ENCODE data around the gene SFXN1. TPM values are rescaled to one million over a fixed set of nuclear protein-coding genes. Genes with fewer than 3 reads are reported as not detected.

Gene SFXN1
- total and polyA plus RNA-seq, 2 of the 4 experiments (the other 2 are of a cell fraction) = 131 to 410 TPM

DNA sequence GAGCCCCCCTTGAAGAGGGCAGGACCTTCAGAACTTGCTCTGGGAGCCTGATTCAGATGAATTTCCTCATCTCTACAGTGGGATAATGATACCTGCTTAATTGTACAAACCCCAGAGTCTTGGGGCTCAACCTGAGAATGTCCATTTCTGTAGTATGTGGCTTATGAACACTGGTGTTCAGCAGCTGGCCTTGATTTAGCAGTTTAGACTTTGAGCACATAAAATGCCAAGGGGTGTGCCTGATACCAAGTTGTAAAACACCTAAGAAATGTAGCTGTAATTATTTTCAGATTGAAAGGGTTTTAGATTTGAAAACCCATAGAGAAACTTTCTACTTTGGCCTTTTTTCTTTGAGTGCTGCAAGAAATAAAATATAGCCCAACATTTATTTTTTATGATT lies 44.9 kb downstream of the SFXN1 start:
- no peak for DNase-seq
- ChIA-PET CTCF (no interaction called here), POLR2A (ENCODE audit: unreplicated experiment) (no interaction called here)
- H3K4me1 ChIP-seq (ENCODE audit: control insufficient read depth, insufficient read depth, low read length) = no peaks in the 10 kb centered on the region; the same call in 1 of the 2 replicates
- peaks cover 9% of the 10 kb centered on the region; the same call in 1 of the 2 replicates for H3K9me1 ChIP-seq (ENCODE audit: insufficient read depth, low read length)
- H4K20me1 ChIP-seq (ENCODE audit: insufficient read depth, low read length) = no peaks in the 10 kb centered on the region; the same call in 1 of the 2 replicates
- dilution Hi-C loops (cut with HindIII; ENCODE audit: low sequenced_read_pairs, unreplicated experiment) = no loop called here
- no peak overlapping the region for H3K18ac ChIP-seq (ENCODE audit: low read depth, low read length)
- no peak overlapping the region for H2BK20ac ChIP-seq (ENCODE audit: low read depth, low read length)
- no peak overlapping the region for H3K27ac ChIP-seq (ENCODE audit: insufficient read depth, low read length)
- H3K56ac ChIP-seq (ENCODE audit: extremely low read depth, insufficient read depth, low read length) = no peak overlapping the region
- H3K36me3 ChIP-seq (ENCODE audit: control insufficient read depth, insufficient read depth, low read length) = peaks cover 42% of the 10 kb centered on the region
- no peak overlapping the region for H4K91ac ChIP-seq (ENCODE audit: insufficient read depth, low read depth, low read length)
- BruUV-seq (replicated peaks) = no TSS peak
- no peak overlapping the region for H3K4me2 ChIP-seq (ENCODE audit: low read depth, low read length)
- no peak overlapping the region for H2BK5ac ChIP-seq (ENCODE audit: low read depth, low read length, poor library complexity, severe bottlenecking)
- no peak overlapping the region for H3K14ac ChIP-seq (replicated peaks; ENCODE audit: low read depth, low read length)
- no peaks in the 10 kb centered on the region for H3K27me3 ChIP-seq (ENCODE audit: control insufficient read depth, insufficient read depth, low read length)
- in situ Hi-C loops (cut with MboI; ENCODE audit: low sequenced_read_pairs) = no loop called here
- no peak overlapping the region for H4K5ac ChIP-seq (ENCODE audit: low read depth, low read length)
- intact Hi-C loops (cut with micrococcal nuclease) = no loop called here
- no peak for ATAC-seq (ENCODE audit: low read depth)
- TF ChIP-seq CHD1 (IDR thresholded peaks at IDR 0.05; ENCODE audit: low read depth, low read length) = no peak
- TF ChIP-seq, protein P1, sequence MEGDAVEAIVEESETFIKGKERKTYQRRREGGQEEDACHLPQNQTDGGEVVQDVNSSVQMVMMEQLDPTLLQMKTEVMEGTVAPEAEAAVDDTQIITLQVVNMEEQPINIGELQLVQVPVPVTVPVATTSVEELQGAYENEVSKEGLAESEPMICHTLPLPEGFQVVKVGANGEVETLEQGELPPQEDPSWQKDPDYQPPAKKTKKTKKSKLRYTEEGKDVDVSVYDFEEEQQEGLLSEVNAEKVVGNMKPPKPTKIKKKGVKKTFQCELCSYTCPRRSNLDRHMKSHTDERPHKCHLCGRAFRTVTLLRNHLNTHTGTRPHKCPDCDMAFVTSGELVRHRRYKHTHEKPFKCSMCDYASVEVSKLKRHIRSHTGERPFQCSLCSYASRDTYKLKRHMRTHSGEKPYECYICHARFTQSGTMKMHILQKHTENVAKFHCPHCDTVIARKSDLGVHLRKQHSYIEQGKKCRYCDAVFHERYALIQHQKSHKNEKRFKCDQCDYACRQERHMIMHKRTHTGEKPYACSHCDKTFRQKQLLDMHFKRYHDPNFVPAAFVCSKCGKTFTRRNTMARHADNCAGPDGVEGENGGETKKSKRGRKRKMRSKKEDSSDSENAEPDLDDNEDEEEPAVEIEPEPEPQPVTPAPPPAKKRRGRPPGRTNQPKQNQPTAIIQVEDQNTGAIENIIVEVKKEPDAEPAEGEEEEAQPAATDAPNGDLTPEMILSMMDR (conservative IDR thresholded peaks at IDR 0.05; ENCODE audit: low read depth, low read length) = no peak
- TF ChIP-seq RFX5 (IDR thresholded peaks at IDR 0.05; ENCODE audit: low read depth, low read length) = no peak
- no peak for TF ChIP-seq MAFK (IDR thresholded peaks at IDR 0.05; ENCODE audit: low read depth, low read length)
- no peak for TF ChIP-seq RCOR1 (IDR thresholded peaks at IDR 0.05; ENCODE audit: insufficient replicate concordance, low read length)
- TF ChIP-seq NFE2L2 (IDR thresholded peaks at IDR 0.05; ENCODE audit: low read depth, low read length) = no peak
- no peak for TF ChIP-seq CEBPB (IDR thresholded peaks at IDR 0.05; ENCODE audit: low read depth, low read length)
- TF ChIP-seq MXI1 (IDR thresholded peaks at IDR 0.05; ENCODE audit: borderline replicate concordance, low read depth, low read length) = no peak
- TF ChIP-seq BHLHE40 (IDR thresholded peaks at IDR 0.05; ENCODE audit: low read depth, low read length) = no peak
- TF ChIP-seq MAZ (IDR thresholded peaks at IDR 0.05; ENCODE audit: borderline replicate concordance, low read depth, low read length) = no peak
- no peak for TF ChIP-seq RAD21 (IDR thresholded peaks at IDR 0.05; ENCODE audit: low read length)
- TF ChIP-seq SMC3 (IDR thresholded peaks at IDR 0.05; ENCODE audit: low read depth, low read length) = no peak
- TF ChIP-seq, protein P2, sequence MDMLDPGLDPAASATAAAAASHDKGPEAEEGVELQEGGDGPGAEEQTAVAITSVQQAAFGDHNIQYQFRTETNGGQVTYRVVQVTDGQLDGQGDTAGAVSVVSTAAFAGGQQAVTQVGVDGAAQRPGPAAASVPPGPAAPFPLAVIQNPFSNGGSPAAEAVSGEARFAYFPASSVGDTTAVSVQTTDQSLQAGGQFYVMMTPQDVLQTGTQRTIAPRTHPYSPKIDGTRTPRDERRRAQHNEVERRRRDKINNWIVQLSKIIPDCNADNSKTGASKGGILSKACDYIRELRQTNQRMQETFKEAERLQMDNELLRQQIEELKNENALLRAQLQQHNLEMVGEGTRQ (IDR thresholded peaks at IDR 0.05; ENCODE audit: low read depth, low read length) = no peak
- TF ChIP-seq POLR2A (IDR thresholded peaks at IDR 0.05; ENCODE audit: low read depth, low read length) = no peak
- TF ChIP-seq FOS (IDR thresholded peaks at IDR 0.05; ENCODE audit: low read depth, low read length) = no peak
- no peak overlapping the region for H2AK9ac ChIP-seq (replicated peaks; ENCODE audit: low read depth, low read length, poor library complexity)
- H3K9me3 ChIP-seq (ENCODE audit: control insufficient read depth, insufficient read depth, low read length) = no peaks in the 10 kb centered on the region
- H2BK15ac ChIP-seq (ENCODE audit: low read depth, low read length) = no peak overlapping the region
- H4K8ac ChIP-seq (ENCODE audit: low read depth in 2 of 2, low read length in 2 of 2) = no peak overlapping the region
- no peak overlapping the region for H2AK5ac ChIP-seq (ENCODE audit: low read depth, low read length)
- H3K4me3 ChIP-seq (ENCODE audit: insufficient read depth, low read depth, low read length) = no peak overlapping the region
- H3K79me1 ChIP-seq (ENCODE audit: low read depth in 1 of 2, low read length in 2 of 2) = peaks cover 6 to 16% of the 10 kb centered on the region in 2 experiments; a peak in 2 of 4 replicates
- H3K4ac ChIP-seq (ENCODE audit: low read depth, low read length) = no peak overlapping the region
- H2BK120ac ChIP-seq (ENCODE audit: low read depth, low read length) = no peak overlapping the region
- no peak overlapping the region for H3K23ac ChIP-seq (ENCODE audit: low read depth, low read length)
- H3K9ac ChIP-seq (ENCODE audit: low read depth, low read length) = no peak overlapping the region
- H2AFZ ChIP-seq (replicated peaks; ENCODE audit: low read length, poor library complexity) = no peak overlapping the region
